ENCODE measurements around the gene EXOSC7. TPM values are rescaled to one million over a fixed set of nuclear protein-coding genes. Genes with fewer than 3 reads are reported as not detected.

Gene EXOSC7
- polyA plus RNA-seq, 1 donor (not counting 4 experiments of a cell fraction or from before 2014, with no cell fraction given) = 94.4 TPM

DNA sequence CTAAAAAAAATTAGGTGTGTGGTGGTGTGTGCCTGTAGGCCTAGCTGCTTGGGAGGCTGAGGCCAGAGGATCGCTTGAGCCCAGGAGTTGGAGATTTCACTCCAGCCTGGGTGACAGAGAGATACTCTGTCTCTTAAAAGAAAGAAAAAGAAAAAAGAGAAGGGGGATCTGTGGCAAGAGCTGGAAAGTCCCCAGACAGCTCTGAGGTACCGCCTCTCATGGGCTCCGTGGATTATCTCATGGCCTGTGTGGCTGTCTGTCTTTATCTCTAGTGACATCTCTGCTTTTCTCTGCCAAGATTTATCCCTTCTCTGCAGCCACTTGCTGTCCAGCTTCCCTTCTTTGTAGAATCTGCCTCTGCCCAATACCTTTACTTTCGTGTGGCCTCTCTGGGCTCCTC lies 5.7 kb downstream of the EXOSC7 start:
- Histone ChIP-seq H3K27me3 (ENCODE audit: control insufficient read depth, extremely low read depth, insufficient read depth, low read length) (no peaks in the 10 kb centered on the region), H3K79me2 (ENCODE audit: control insufficient read depth, insufficient read depth, low read length) (peaks cover 83% of the 10 kb centered on the region), H3K27ac (ENCODE audit: control insufficient read depth, insufficient read depth, low read length) (peak overlapping the region; percentile 90), H3K9me3 (ENCODE audit: control insufficient read depth, low read depth, low read length) (no peaks in the 10 kb centered on the region), H3K4me3 (ENCODE audit: control insufficient read depth in 2 of 3, extremely low read depth in 1 of 3, insufficient read depth in 2 of 3, low read depth in 1 of 3, low read length in 3 of 3) (no peak overlapping the region), H3K36me3 (ENCODE audit: control insufficient read depth in 2 of 2, extremely low read depth in 1 of 2, insufficient read depth in 2 of 2, low read length in 2 of 2) (peaks cover 2 to 12% of the 10 kb centered on the region in 2 experiments), H3K9me1 (ENCODE audit: control insufficient read depth, extremely low read depth, insufficient read depth, low read length) (peaks cover 7% of the 10 kb centered on the region), H3K9ac (ENCODE audit: control insufficient read depth, extremely low read depth, insufficient read depth, low read length) (no peak overlapping the region), H2AFZ (ENCODE audit: control insufficient read depth, low read length) (no peak overlapping the region), H3K4me1 (ENCODE audit: control insufficient read depth, extremely low read depth, insufficient read depth, low read length) (peaks cover 73% of the 10 kb centered on the region), H4K20me1 (ENCODE audit: control insufficient read depth, extremely low read depth, insufficient read depth, low read length) (peaks cover 18% of the 10 kb centered on the region), H3K4me2 (ENCODE audit: control insufficient read depth, extremely low read depth, insufficient read depth, low read depth, low read length) (no peak overlapping the region)
- dilution Hi-C loops (cut with MboI; ENCODE audit: extremely low pct_ligation_motif_present, low sequenced_read_pairs) = no loop called here
- no peak for FAIRE-seq
- TF ChIP-seq EZH2 (IDR thresholded peaks at IDR 0.05; ENCODE audit: low read length) (no peak), CTCF (optimal IDR thresholded peaks at IDR 0.05 in 1 of 3, IDR thresholded peaks at IDR 0.05 in 1 of 3, conservative IDR thresholded peaks at IDR 0.05 in 1 of 3; ENCODE audit: extremely low read depth in 1 of 3, insufficient read depth in 2 of 3, low read length in 3 of 3) (no peak)
- no peak for DNase-seq (ENCODE audit: low read depth, low spot score)

DNA sequence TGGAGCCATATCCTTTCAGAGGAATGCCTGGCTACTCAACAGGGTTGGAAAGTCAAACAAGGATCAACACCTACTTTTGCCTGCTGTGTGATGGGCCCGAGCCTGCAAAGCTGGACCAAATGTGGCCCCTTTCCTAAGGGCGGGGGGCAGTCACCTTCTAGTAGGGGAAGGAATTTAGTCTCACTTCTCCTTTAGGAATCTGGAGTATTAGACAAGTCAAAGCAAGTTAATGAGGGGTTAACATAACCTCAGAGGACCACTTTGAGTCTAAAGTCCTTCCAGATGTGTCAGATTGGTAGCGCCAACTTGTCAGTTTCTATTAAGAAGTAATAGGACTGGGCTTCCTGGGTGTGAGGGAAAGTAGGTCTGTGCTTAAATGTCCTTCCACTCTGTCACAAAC lies 6.8 kb downstream of the EXOSC7 start:
- Histone ChIP-seq H3K4me1 (ENCODE audit: control insufficient read depth, extremely low read depth, insufficient read depth, low read length) (peaks cover 66% of the 10 kb centered on the region), H2AFZ (ENCODE audit: control insufficient read depth, low read length) (no peak overlapping the region), H3K27me3 (ENCODE audit: control insufficient read depth, extremely low read depth, insufficient read depth, low read length) (no peaks in the 10 kb centered on the region), H3K9me3 (ENCODE audit: control insufficient read depth, low read depth, low read length) (no peaks in the 10 kb centered on the region), H3K79me2 (ENCODE audit: control insufficient read depth, insufficient read depth, low read length) (peaks cover 81% of the 10 kb centered on the region), H3K9me1 (ENCODE audit: control insufficient read depth, extremely low read depth, insufficient read depth, low read length) (peaks cover 7% of the 10 kb centered on the region), H3K36me3 (ENCODE audit: control insufficient read depth in 2 of 2, extremely low read depth in 1 of 2, insufficient read depth in 2 of 2, low read length in 2 of 2) (peaks cover 2 to 12% of the 10 kb centered on the region in 2 experiments), H3K9ac (ENCODE audit: control insufficient read depth, extremely low read depth, insufficient read depth, low read length) (peak overlapping the region; percentile 71), H3K4me3 (ENCODE audit: control insufficient read depth in 2 of 3, extremely low read depth in 1 of 3, insufficient read depth in 2 of 3, low read depth in 1 of 3, low read length in 3 of 3) (peak overlapping the region in 1 of 3 experiments; percentile 31), H3K27ac (ENCODE audit: control insufficient read depth, insufficient read depth, low read length) (peak overlapping the region; percentile 90), H3K4me2 (ENCODE audit: control insufficient read depth, extremely low read depth, insufficient read depth, low read depth, low read length) (peak overlapping the region; percentile 77), H4K20me1 (ENCODE audit: control insufficient read depth, extremely low read depth, insufficient read depth, low read length) (peaks cover 18% of the 10 kb centered on the region)
- no peak for DNase-seq (ENCODE audit: low read depth, low spot score)
- peak; percentile 29 for FAIRE-seq
- dilution Hi-C loops (cut with MboI; ENCODE audit: extremely low pct_ligation_motif_present, low sequenced_read_pairs) = no loop called here
- no peak for TF ChIP-seq CTCF (optimal IDR thresholded peaks at IDR 0.05 in 1 of 3, IDR thresholded peaks at IDR 0.05 in 1 of 3, conservative IDR thresholded peaks at IDR 0.05 in 1 of 3; ENCODE audit: extremely low read depth in 1 of 3, insufficient read depth in 2 of 3, low read length in 3 of 3)
- no peak for TF ChIP-seq EZH2 (IDR thresholded peaks at IDR 0.05; ENCODE audit: low read length)

Data from keratinocyte (primary cell).